ENCODE results near the gene LPP. TPM values are rescaled to one million over a fixed set of nuclear protein-coding genes. Genes with fewer than 3 reads are reported as not detected.

LPP gene
- total RNA-seq, 6 donors from 2014 or later: 86.0 to 196 (median 160) TPM

- DNase-seq (peak in 1 of 2 donors; percentile 45), ATAC-seq (ENCODE audit: low FRiP score in 2 of 2) (peak in 1 of 2 donors; percentile 8)
- WGBS, 2 donors: 46 to 50% methylated on average over 6 of the region's 6 CpGs
- no peak overlapping the region for H3K4me3 ChIP-seq
- no peaks in the 10 kb centered on the region for H3K9me3 ChIP-seq
- peak overlapping the region in 2 of 4 donors; percentile 49 to 61 for H3K27ac ChIP-seq
- no peaks in the 10 kb centered on the region for H3K27me3 ChIP-seq
- H3K4me1 ChIP-seq: peaks cover 20 to 25% (median 22%) of the 10 kb centered on the region in 4 donors
- TF ChIP-seq POLR2AphosphoS5 (IDR thresholded peaks at IDR 0.05): peak; percentile 17 to 18
- TF ChIP-seq CTCF (IDR thresholded peaks at IDR 0.05): no peak
- no peak for TF ChIP-seq POLR2A (IDR thresholded peaks at IDR 0.05)
- no peak for TF ChIP-seq EP300 (IDR thresholded peaks at IDR 0.05)
- no peaks in the 10 kb centered on the region for H3K36me3 ChIP-seq
Measured at GRCh38 chr3:188899881-188900280, 745.9 kb downstream of the LPP start.

- 64 to 70% methylated on average over 2 of the region's 2 CpGs for WGBS, 2 donors
- peak; percentile 52 to 84 for ATAC-seq (ENCODE audit: low FRiP score in 2 of 2)
- no peaks in the 10 kb centered on the region for H3K27me3 ChIP-seq
- TF ChIP-seq CTCF (IDR thresholded peaks at IDR 0.05): no peak
- TF ChIP-seq POLR2AphosphoS5 (IDR thresholded peaks at IDR 0.05): no peak
- no peak for TF ChIP-seq EP300 (IDR thresholded peaks at IDR 0.05)
- no peak for TF ChIP-seq POLR2A (IDR thresholded peaks at IDR 0.05)
- no peaks in the 10 kb centered on the region for H3K36me3 ChIP-seq
- no peak for DNase-seq
- no peak overlapping the region for H3K4me3 ChIP-seq
- H3K4me1 ChIP-seq: peaks cover 20 to 25% (median 22%) of the 10 kb centered on the region in 4 donors
- H3K27ac ChIP-seq: peak overlapping the region in 3 of 4 donors; percentile 55 to 69 (median 61)
- H3K9me3 ChIP-seq: no peaks in the 10 kb centered on the region
Measured at GRCh38 chr3:188900421-188900951, 746.5 kb downstream of the LPP start.

- H3K4me3 ChIP-seq: no peak overlapping the region
- no peaks in the 10 kb centered on the region for H3K27me3 ChIP-seq
- DNase-seq (no peak), ATAC-seq (ENCODE audit: low FRiP score in 2 of 2) (peak in 1 of 2 donors; percentile 55)
- H3K9me3 ChIP-seq: no peaks in the 10 kb centered on the region
- peak overlapping the region; percentile 55 to 69 (median 64) for H3K27ac ChIP-seq
- H3K4me1 ChIP-seq: peaks cover 20 to 27% (median 24%) of the 10 kb centered on the region in 4 donors
- no peaks in the 10 kb centered on the region for H3K36me3 ChIP-seq
- WGBS, 2 donors: 54 to 57% methylated on average over 6 of the region's 6 CpGs
- TF ChIP-seq EP300 (IDR thresholded peaks at IDR 0.05): peak in 2 of 4 donors; percentile 42 to 45
- peak in 1 of 4 donors; percentile 6 for TF ChIP-seq POLR2A (IDR thresholded peaks at IDR 0.05)
- TF ChIP-seq POLR2AphosphoS5 (IDR thresholded peaks at IDR 0.05): peak in 1 of 2 donors; percentile 45
- no peak for TF ChIP-seq CTCF (IDR thresholded peaks at IDR 0.05)
Measured at GRCh38 chr3:188901126-188901525, 747.2 kb downstream of the LPP start.

DNA sequence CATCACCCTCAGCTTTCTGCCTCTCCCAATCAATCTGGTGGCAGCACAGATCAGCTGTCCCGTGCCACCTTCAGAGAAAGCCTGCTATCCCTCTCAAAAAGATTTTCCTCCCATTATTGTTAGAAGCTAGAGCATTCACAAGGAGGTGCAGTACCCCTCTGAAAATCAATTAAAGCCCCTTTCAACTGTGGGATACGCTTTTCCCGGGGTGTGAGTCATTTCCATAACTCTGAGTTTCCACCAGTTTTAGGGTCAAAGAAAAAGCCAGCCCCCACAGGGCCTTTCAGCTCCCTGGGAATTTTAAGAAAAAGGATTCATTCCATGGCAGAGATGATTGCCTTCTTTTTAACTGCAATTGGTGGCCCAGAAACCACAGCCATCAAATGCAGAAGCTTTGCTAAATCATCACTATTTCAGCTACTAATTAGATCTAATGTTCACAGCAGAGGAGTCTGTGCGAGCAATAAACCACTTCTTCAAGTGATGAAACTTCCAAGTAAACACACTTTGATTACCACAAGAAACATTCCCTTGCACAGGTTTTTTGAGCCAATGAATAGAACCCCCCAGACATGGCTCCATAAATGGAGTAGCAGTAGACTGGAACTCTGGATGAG is 747.8 kb downstream of the LPP start:
- H3K27me3 ChIP-seq: no peaks in the 10 kb centered on the region
- peaks cover 20 to 27% (median 24%) of the 10 kb centered on the region in 4 donors for H3K4me1 ChIP-seq
- peak overlapping the region; percentile 55 to 69 (median 64) for H3K27ac ChIP-seq
- H3K4me3 ChIP-seq: no peak overlapping the region
- TF ChIP-seq POLR2AphosphoS5 (IDR thresholded peaks at IDR 0.05) (no peak), EP300 (IDR thresholded peaks at IDR 0.05) (no peak), POLR2A (IDR thresholded peaks at IDR 0.05) (no peak), CTCF (IDR thresholded peaks at IDR 0.05) (no peak)
- H3K9me3 ChIP-seq: no peaks in the 10 kb centered on the region
- no peaks in the 10 kb centered on the region for H3K36me3 ChIP-seq
- ATAC-seq (ENCODE audit: low FRiP score in 2 of 2) (no peak), DNase-seq (no peak)
- WGBS, 2 donors: 75 to 94% methylated on average over 4 of the region's 4 CpGs
